ENCODE results near the gene ZCCHC3. TPM values are rescaled to one million over a fixed set of nuclear protein-coding genes. Genes with fewer than 3 reads are reported as not detected.

Gene ZCCHC3
- total and polyA plus RNA-seq, 4 donors: 10.4 to 27.8 (median 13.6) TPM

DNA sequence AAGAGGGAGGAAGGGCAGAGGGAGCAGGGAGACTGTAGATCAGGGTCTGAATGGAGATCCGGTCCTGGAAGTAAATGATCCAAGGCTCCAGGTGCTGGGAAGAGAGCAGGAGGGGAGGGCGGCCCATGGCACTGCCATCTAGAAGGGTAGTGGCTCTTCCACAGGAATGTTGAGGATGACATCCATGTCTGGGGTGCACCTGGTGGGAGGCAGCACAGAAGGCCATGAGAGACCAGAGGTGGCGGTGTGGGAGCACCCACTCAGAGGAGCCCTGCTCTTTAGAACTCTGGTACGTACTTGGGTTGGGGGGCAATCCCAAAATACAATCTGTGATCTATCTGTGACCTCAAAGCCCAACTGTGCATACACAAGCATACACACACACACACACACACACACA is 26.3 kb upstream of the ZCCHC3 start:
- peaks cover 0 to 12% (median 5%) of the 10 kb centered on the region in 4 donors for H3K36me3 ChIP-seq (ENCODE audit: control insufficient read depth in 4 of 4, insufficient read depth in 4 of 4, low read length in 4 of 4)
- no peak overlapping the region for H3K4me3 ChIP-seq
- no peak overlapping the region for H3K27ac ChIP-seq (ENCODE audit: low read depth in 1 of 2, low read length in 1 of 2)
- no peak for ATAC-seq (ENCODE audit: insufficient read depth, low FRiP score)
- H3K27me3 ChIP-seq (ENCODE audit: control insufficient read depth in 3 of 3, insufficient read depth in 3 of 3, low read length in 2 of 3): no peaks in the 10 kb centered on the region
- H3K9ac ChIP-seq (ENCODE audit: insufficient read depth in 1 of 2, low read length in 2 of 2): no peak overlapping the region
- WGBS, 2 donors: 91 to 92% methylated on average over 4 of the region's 4 CpGs
- no peak for DNase-seq
- peaks cover 0 to 2% (median 0%) of the 10 kb centered on the region in 4 donors for H3K9me3 ChIP-seq (ENCODE audit: control insufficient read depth in 4 of 4, insufficient read depth in 3 of 4, low read length in 3 of 4)
- TF ChIP-seq, protein P1, sequence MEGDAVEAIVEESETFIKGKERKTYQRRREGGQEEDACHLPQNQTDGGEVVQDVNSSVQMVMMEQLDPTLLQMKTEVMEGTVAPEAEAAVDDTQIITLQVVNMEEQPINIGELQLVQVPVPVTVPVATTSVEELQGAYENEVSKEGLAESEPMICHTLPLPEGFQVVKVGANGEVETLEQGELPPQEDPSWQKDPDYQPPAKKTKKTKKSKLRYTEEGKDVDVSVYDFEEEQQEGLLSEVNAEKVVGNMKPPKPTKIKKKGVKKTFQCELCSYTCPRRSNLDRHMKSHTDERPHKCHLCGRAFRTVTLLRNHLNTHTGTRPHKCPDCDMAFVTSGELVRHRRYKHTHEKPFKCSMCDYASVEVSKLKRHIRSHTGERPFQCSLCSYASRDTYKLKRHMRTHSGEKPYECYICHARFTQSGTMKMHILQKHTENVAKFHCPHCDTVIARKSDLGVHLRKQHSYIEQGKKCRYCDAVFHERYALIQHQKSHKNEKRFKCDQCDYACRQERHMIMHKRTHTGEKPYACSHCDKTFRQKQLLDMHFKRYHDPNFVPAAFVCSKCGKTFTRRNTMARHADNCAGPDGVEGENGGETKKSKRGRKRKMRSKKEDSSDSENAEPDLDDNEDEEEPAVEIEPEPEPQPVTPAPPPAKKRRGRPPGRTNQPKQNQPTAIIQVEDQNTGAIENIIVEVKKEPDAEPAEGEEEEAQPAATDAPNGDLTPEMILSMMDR (IDR thresholded peaks at IDR 0.05; ENCODE audit: control extremely low read depth, extremely low read depth): no peak
- H3K4me1 ChIP-seq (ENCODE audit: control insufficient read depth in 5 of 5, insufficient read depth in 5 of 5, low read length in 5 of 5): peaks cover 0 to 13% (median 6%) of the 10 kb centered on the region in 5 donors

DNA sequence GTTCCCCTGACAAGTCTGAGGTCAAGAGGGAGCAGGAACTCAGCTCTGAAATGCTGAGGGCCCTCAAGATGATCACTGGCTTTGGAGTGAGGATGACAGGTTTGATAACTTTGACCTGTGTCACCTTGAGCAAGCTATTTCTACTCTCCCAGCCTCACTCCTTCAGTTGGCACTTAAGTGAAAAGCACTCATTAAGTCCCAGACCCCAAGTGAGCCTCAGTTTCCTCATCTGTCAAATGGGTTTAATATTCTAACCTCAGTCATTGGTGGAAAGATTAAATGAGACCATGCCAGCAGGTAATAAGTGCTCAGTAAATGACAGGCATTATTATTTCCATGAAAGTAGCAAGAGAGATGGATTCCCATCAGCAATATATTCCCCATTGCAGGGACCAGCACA is 25.8 kb upstream of the ZCCHC3 start:
- H3K36me3 ChIP-seq (ENCODE audit: control insufficient read depth in 4 of 4, insufficient read depth in 4 of 4, low read length in 4 of 4): peaks cover 0 to 16% (median 9%) of the 10 kb centered on the region in 4 donors
- no peak overlapping the region for H3K27ac ChIP-seq (ENCODE audit: low read depth in 1 of 2, low read length in 1 of 2)
- TF ChIP-seq, protein P1 (IDR thresholded peaks at IDR 0.05; ENCODE audit: control extremely low read depth, extremely low read depth): no peak
- no peak overlapping the region for H3K4me3 ChIP-seq
- H3K4me1 ChIP-seq (ENCODE audit: control insufficient read depth in 5 of 5, insufficient read depth in 5 of 5, low read length in 5 of 5): peaks cover 0 to 10% (median 2%) of the 10 kb centered on the region in 5 donors
- ATAC-seq (ENCODE audit: insufficient read depth, low FRiP score) (no peak), DNase-seq (no peak)
- H3K27me3 ChIP-seq (ENCODE audit: control insufficient read depth in 3 of 3, insufficient read depth in 3 of 3, low read length in 2 of 3): no peaks in the 10 kb centered on the region
- no peak overlapping the region for H3K9ac ChIP-seq (ENCODE audit: insufficient read depth in 1 of 2, low read length in 2 of 2)
- peaks cover 0 to 2% (median 0%) of the 10 kb centered on the region in 4 donors for H3K9me3 ChIP-seq (ENCODE audit: control insufficient read depth in 4 of 4, insufficient read depth in 3 of 4, low read length in 3 of 4)

DNA sequence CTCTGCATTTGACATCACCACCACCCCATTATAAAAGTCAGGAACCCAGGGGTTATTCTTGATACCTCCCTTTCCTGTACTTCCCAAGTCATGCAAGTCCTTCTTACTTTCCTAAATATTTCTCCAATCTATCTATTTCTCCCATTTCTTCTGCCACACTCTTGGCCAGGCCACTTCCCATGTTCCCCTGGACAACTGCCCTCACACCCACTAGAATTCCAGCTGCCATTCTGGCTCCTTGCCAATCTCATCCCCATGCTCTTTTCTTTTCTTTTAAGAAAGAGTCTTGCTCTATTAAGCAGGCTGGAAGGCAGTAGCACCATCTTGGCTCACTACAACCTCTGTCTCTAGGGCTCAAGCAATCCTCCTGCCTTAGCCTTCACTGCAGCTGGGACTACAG is 24.7 kb upstream of the ZCCHC3 start:
- Histone ChIP-seq H3K36me3 (ENCODE audit: control insufficient read depth in 4 of 4, insufficient read depth in 4 of 4, low read length in 4 of 4) (peaks cover 0 to 18% (median 14%) of the 10 kb centered on the region in 4 donors), H3K27me3 (ENCODE audit: control insufficient read depth in 3 of 3, insufficient read depth in 3 of 3, low read length in 2 of 3) (no peaks in the 10 kb centered on the region), H3K27ac (ENCODE audit: low read depth in 1 of 2, low read length in 1 of 2) (no peak overlapping the region), H3K9me3 (ENCODE audit: control insufficient read depth in 4 of 4, insufficient read depth in 3 of 4, low read length in 3 of 4) (peaks cover 0 to 2% (median 0%) of the 10 kb centered on the region in 4 donors), H3K9ac (ENCODE audit: insufficient read depth in 1 of 2, low read length in 2 of 2) (no peak overlapping the region), H3K4me3 (no peak overlapping the region), H3K4me1 (ENCODE audit: control insufficient read depth in 5 of 5, insufficient read depth in 5 of 5, low read length in 5 of 5) (no peaks in the 10 kb centered on the region)
- no peak for ATAC-seq (ENCODE audit: insufficient read depth, low FRiP score)
- peak in 2 of 3 donors; percentile 36 to 37 for DNase-seq
- TF ChIP-seq, protein P1 (IDR thresholded peaks at IDR 0.05; ENCODE audit: control extremely low read depth, extremely low read depth): no peak

DNA sequence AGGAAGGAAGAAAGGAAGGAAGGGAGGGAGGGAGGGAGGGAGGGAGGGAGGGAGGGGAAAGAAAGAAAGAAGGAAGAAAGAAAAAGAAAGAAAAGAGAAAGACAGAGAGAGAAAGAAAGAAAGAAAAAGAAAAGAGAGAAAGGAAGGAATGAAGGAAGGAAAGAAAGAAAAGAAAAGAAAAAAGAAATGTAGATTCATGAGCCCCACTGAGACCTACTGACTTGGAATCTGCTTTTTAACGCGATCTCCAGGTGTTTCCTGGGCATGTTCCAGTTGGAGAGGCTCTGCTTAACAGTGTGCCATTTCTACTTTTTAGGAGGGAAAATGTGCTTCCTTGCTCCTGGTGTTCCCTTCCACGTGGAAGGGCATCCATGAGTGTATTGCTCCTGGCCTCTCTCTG is 23.5 kb upstream of the ZCCHC3 start:
- Histone ChIP-seq H3K27ac (ENCODE audit: low read depth in 1 of 2, low read length in 1 of 2) (no peak overlapping the region), H3K9ac (ENCODE audit: insufficient read depth in 1 of 2, low read length in 2 of 2) (no peak overlapping the region), H3K4me1 (ENCODE audit: control insufficient read depth in 5 of 5, insufficient read depth in 5 of 5, low read length in 5 of 5) (no peaks in the 10 kb centered on the region), H3K36me3 (ENCODE audit: control insufficient read depth in 4 of 4, insufficient read depth in 4 of 4, low read length in 4 of 4) (peaks cover 0 to 22% (median 16%) of the 10 kb centered on the region in 4 donors), H3K9me3 (ENCODE audit: control insufficient read depth in 4 of 4, insufficient read depth in 3 of 4, low read length in 3 of 4) (peaks cover 0 to 2% (median 0%) of the 10 kb centered on the region in 4 donors), H3K27me3 (ENCODE audit: control insufficient read depth in 3 of 3, insufficient read depth in 3 of 3, low read length in 2 of 3) (no peaks in the 10 kb centered on the region), H3K4me3 (no peak overlapping the region)
- ATAC-seq (ENCODE audit: insufficient read depth, low FRiP score) (no peak), DNase-seq (no peak)
- TF ChIP-seq, protein P1 (IDR thresholded peaks at IDR 0.05; ENCODE audit: control extremely low read depth, extremely low read depth): no peak
- 53 to 83% methylated on average over 3 of the region's 3 CpGs for WGBS, 2 donors
